ENCODE data around the gene ST6GALNAC5. TPM values are rescaled to one million over a fixed set of nuclear protein-coding genes. Genes with fewer than 3 reads are reported as not detected.

The ST6GALNAC5 gene
- total and polyA plus RNA-seq, 2 donors (not counting 3 experiments of a cell fraction or from before 2014, with no cell fraction given): not detected

DNA sequence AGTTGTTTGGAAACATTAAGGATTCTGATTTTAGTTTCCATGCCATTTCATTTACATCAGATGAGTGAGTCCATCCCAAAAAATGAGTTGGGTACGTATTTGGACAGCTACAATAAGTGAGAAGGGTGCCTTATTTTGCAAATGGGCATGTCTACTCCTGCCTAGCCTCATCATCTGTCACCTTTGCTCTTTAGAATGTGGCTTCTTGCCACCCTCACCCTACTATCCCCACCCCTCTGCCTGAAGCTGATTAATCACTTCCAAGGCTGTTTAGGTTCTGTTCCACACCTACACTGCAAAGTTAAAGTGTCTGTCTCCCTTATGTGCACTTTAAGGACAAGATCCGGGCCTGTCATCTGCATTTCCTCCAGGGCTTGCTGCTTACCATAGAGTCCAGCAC, 61.2 kb downstream of the ST6GALNAC5 start:
- no peak overlapping the region for H3K4me2 ChIP-seq (ENCODE audit: insufficient read depth, low read length)
- H3K79me2 ChIP-seq (ENCODE audit: control insufficient read depth, insufficient read depth, low read length): no peaks in the 10 kb centered on the region
- no peak overlapping the region for H3K27ac ChIP-seq (ENCODE audit: insufficient read depth, low read depth, low read length)
- H3K9me1 ChIP-seq (replicated peaks; ENCODE audit: control insufficient read depth, extremely low read depth, insufficient read depth, low read length): no peaks in the 10 kb centered on the region
- no peaks in the 10 kb centered on the region for H4K20me1 ChIP-seq (replicated peaks; ENCODE audit: control insufficient read depth, extremely low read depth, insufficient read depth, low read length)
- intact Hi-C loops (cut with micrococcal nuclease): no loop called here
- no peak overlapping the region for H3K4me3 ChIP-seq (replicated peaks in 1 of 3; ENCODE audit: insufficient read depth in 1 of 3, low read depth in 1 of 3, low read length in 3 of 3)
- no peak for TF ChIP-seq GATA2 (IDR thresholded peaks at IDR 0.05; ENCODE audit: insufficient read depth, insufficient read length, low read depth, low read length)
- TF ChIP-seq POLR2A (IDR thresholded peaks at IDR 0.05; ENCODE audit: low read depth, low read length): no peak
- no peak for TF ChIP-seq MYC (IDR thresholded peaks at IDR 0.05; ENCODE audit: low read depth, low read length)
- TF ChIP-seq CTCF (IDR thresholded peaks at IDR 0.05; ENCODE audit: extremely low read depth in 1 of 2, insufficient read depth in 1 of 2, low read depth in 1 of 2, low read length in 2 of 2): no peak
- no peak for TF ChIP-seq MAX (IDR thresholded peaks at IDR 0.05; ENCODE audit: insufficient read depth, insufficient read length)
- no peak for TF ChIP-seq POLR2AphosphoS5 (IDR thresholded peaks at IDR 0.05; ENCODE audit: insufficient read depth, low read depth, low read length)
- TF ChIP-seq EZH2 (IDR thresholded peaks at IDR 0.05; ENCODE audit: borderline replicate concordance, low read depth, low read length, severe bottlenecking): no peak
- TF ChIP-seq JUN (IDR thresholded peaks at IDR 0.05; ENCODE audit: borderline replicate concordance, insufficient read depth, insufficient read length, low read depth): no peak
- TF ChIP-seq FOS (IDR thresholded peaks at IDR 0.05; ENCODE audit: borderline replicate concordance, insufficient read depth, low read length): no peak
- no peak overlapping the region for H2AFZ ChIP-seq (ENCODE audit: low read depth, low read length)
- FAIRE-seq: no peak
- no TSS peak for BruUV-seq (replicated peaks)
- no peak overlapping the region for H3K9ac ChIP-seq (replicated peaks; ENCODE audit: extremely low read depth, insufficient read depth, low read length)
- DNase-seq (ENCODE audit: low read depth, low spot score): no peak
- no peaks in the 10 kb centered on the region for H3K36me3 ChIP-seq (ENCODE audit: control insufficient read depth in 2 of 2, extremely low read depth in 1 of 2, insufficient read depth in 2 of 2, low read length in 2 of 2)
- no peaks in the 10 kb centered on the region for H3K9me3 ChIP-seq (replicated peaks; ENCODE audit: control insufficient read depth, insufficient read depth, low read length)
- ChIA-PET CTCF (no interaction called here), POLR2A (no interaction called here)
- peaks cover 3 to 8% of the 10 kb centered on the region in 2 experiments for H3K27me3 ChIP-seq (ENCODE audit: control insufficient read depth in 2 of 2, insufficient read depth in 2 of 2, low read length in 2 of 2)
- dilution Hi-C loops (cut with MboI; ENCODE audit: extremely low pct_ligation_motif_present, low sequenced_read_pairs): no loop called here
- no peaks in the 10 kb centered on the region for H3K4me1 ChIP-seq (ENCODE audit: control insufficient read depth, extremely low read depth, insufficient read depth, low read length)

Data from endothelial cell of umbilical vein (primary cell).